Omental fat pad (tissue), 4 donors: ENCODE measurements around the gene SPATA3. TPM values are rescaled to one million over a fixed set of nuclear protein-coding genes. Genes with fewer than 3 reads are reported as not detected.

Experiments used
- ATAC-seq: fragments of 150-250 bp; one replicate; pipeline ENCODE4 v1.9.1; 2016; ENCODE audit warnings: mild to moderate bottlenecking, moderate library complexity; ENCODE audit not compliant: low FRiP score
- DNase-seq: peaks from one replicate; pipeline ENCODE4 v3.0.0-alpha.2; 2019; ENCODE audit warnings: low spot score
- total RNA-seq, 4 donors: library from RNA; depleted of rRNA; stranded (reverse); fragments of >200 nt; gene quantifications; one replicate each; pipeline ENCODE4 v1.1.0, GENCODE V29; 2016
- TF ChIP-seq, protein P1 (sequence below), 3 donors: fragments of 450-650 bp; IDR thresholded peaks; one replicate each; pipeline ENCODE4 v1.5.1; 2016 to 2017; ENCODE audit warnings: antibody characterized with exemption in 3 of 3, mild to moderate bottlenecking in 3 of 3, moderate library complexity in 2 of 3

Gene SPATA3
- total RNA-seq, 4 donors from 2014 or later = not detected

DNA sequence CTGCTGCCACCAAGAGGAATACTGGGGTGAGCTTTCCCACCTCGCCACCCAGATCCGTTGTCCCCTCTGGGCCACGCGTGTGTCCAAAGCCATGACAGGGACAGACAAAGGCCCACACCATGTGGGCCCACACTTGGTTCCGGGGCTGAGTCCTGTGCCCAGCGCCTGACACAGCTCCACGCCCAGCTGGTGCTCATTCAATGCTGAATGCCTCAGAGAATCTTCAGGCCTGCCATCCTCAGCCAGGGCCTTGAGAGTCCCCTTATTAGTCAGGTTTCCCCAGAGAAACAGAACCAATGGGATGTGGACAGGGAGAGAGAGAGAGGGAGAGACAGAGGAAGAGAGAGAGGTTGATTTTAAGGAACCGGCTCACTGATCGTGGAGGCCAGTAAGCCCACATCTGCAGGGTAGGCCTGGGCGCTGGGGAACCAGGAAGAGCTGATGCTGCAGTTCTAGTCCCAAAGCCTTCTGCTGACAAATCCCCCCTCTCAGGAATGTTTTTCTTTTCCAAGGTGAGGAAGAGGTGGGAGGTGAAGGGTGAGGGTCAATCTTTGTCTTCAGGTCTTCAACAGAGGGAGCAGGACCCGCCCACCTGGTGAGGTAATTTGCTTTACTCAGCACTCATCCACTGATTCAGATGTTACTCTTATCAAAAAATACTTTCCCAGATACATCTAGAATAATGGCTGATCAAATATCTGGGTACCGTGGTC lies 10.2 kb upstream of the SPATA3 start:
- ATAC-seq (no peak), DNase-seq (no peak)
- TF ChIP-seq, protein P1, sequence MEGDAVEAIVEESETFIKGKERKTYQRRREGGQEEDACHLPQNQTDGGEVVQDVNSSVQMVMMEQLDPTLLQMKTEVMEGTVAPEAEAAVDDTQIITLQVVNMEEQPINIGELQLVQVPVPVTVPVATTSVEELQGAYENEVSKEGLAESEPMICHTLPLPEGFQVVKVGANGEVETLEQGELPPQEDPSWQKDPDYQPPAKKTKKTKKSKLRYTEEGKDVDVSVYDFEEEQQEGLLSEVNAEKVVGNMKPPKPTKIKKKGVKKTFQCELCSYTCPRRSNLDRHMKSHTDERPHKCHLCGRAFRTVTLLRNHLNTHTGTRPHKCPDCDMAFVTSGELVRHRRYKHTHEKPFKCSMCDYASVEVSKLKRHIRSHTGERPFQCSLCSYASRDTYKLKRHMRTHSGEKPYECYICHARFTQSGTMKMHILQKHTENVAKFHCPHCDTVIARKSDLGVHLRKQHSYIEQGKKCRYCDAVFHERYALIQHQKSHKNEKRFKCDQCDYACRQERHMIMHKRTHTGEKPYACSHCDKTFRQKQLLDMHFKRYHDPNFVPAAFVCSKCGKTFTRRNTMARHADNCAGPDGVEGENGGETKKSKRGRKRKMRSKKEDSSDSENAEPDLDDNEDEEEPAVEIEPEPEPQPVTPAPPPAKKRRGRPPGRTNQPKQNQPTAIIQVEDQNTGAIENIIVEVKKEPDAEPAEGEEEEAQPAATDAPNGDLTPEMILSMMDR (IDR thresholded peaks at IDR 0.05) = no peak

- ATAC-seq = no peak
- DNase-seq = no peak
- TF ChIP-seq, protein P1 (IDR thresholded peaks at IDR 0.05) = no peak
These were observed 9.3 kb upstream of the SPATA3 start for GRCh38 chr2:230986520-230987136.

DNA sequence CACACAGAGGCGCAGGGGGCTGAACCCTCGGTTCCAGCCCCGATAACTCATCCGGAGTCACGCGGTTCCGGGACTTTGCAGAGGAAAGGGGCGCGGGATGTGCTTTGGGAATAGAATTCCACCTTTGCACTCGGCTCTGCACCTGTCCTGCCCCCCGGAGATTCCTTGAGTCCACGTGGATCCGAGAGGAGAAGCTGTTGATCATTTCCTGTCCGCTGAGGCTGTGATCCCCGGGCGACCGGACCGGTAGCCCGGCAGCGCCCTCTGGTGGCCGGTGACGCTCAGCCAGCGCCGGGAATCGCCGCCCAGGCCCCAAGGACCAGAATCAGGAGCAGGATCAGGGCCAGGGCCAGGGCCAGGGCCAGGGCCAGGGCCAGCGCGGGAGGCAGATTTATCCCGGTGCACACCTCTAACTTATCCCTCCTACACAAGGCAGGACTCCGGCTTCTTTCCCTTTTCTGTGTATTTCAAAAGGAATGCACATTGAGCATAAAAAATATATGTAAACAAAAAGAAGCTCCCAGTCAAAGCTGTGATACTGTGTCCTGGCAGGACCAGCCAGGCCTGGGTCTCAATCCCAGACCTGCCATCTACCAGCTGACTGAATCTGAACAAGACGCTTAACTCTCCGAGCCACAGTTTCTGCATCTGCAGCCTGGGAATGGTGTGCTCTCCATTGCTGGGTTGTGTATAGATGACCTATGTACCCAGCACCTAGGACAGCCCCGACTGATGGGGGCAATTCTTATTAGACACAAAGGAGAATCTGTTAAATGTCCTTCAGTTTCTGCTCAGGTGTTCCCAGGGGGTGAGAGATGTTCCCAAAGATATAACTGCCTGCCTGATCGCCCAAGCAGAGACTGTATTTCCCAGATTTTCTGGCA lies 8.5 kb upstream of the SPATA3 start:
- DNase-seq (peak; percentile 38), ATAC-seq (peak; percentile 79)
- TF ChIP-seq, protein P1 (IDR thresholded peaks at IDR 0.05) = peak in 2 of 3 donors; percentile 78 to 84

GRCh38 chr2:230989731-230990130 lies 6.2 kb upstream of the SPATA3 start:
- ATAC-seq = no peak
- DNase-seq = no peak

DNA sequence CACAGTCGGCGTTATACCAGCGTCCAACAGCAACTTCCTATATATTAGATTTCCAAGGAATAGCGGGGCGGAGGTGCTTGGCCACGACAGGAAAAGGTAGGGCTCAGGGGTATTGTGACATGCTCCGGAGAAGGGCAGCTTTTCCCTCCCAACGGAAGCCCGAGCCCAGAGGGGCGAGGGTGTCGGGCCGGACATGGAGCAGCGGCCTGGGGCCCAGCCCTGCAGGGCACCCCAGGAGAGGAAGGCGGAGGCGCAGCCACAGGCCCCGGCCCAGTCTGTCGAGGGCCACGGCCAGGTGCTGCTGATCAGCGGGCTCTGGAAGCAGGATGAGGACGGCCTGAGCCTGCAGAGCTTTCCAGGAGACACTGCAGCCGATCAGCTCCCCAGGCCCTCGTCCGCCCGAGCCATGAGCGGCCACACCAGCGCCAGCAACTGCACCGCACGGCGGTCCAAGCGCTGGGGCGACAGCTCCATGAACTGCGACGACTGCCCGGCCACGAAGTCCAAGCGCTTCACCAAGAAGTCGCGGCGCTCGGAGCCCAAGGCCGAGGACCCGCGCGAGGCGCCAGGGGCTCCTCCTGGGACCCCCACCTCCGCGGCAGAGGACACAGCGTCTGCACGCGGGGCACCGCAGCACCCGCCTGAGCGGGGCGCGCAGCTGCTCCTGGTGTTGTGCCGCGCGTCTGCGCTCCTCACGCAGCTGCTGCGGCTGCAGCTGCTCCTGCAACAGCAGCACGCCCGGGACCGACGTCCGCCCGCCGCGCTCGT lies 5.6 kb upstream of the SPATA3 start:
- TF ChIP-seq, protein P1 (IDR thresholded peaks at IDR 0.05) = no peak
- ATAC-seq = no peak
- DNase-seq = no peak

More at GRCh38 chr2:230989731-230990130, 6.2 kb upstream of the SPATA3 start:
- TF ChIP-seq, protein P1 (IDR thresholded peaks at IDR 0.05) = no peak

- DNase-seq (no peak), ATAC-seq (no peak)
- TF ChIP-seq, protein P1 (IDR thresholded peaks at IDR 0.05) = no peak
These were observed 5.1 kb upstream of the SPATA3 start for GRCh38 chr2:230990899-230991150.
